ENCODE results near the gene COPA. TPM values are rescaled to one million over a fixed set of nuclear protein-coding genes. Genes with fewer than 3 reads are reported as not detected.

Gene COPA
- total and polyA plus RNA-seq, 10 of the 15 experiments (the other 5 are each of a cell fraction or from before 2014, with no cell fraction given), result 53.7 to 180 (median 123) TPM

DNA sequence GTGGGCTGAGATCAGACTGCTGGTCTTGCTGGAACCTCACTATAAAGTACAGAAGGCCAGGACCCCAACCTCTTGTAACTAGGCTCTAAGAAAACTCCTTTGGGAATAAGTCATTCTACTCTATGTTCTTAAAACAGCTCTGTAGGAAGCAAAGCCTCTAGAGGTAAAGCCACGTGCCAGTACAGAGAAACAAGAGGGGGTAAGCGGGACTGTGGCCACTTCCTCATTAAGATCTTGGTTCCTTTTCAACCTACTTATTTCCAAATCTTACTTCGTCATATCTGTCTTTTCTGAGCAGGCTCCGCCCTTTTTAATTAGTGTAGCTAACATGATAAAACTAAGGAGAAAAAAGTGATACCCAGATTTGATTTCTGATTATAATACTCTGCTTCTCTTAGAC is 3.9 kb upstream of the COPA start (continued):
- TF ChIP-seq, protein P1, sequence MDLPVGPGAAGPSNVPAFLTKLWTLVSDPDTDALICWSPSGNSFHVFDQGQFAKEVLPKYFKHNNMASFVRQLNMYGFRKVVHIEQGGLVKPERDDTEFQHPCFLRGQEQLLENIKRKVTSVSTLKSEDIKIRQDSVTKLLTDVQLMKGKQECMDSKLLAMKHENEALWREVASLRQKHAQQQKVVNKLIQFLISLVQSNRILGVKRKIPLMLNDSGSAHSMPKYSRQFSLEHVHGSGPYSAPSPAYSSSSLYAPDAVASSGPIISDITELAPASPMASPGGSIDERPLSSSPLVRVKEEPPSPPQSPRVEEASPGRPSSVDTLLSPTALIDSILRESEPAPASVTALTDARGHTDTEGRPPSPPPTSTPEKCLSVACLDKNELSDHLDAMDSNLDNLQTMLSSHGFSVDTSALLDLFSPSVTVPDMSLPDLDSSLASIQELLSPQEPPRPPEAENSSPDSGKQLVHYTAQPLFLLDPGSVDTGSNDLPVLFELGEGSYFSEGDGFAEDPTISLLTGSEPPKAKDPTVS (IDR thresholded peaks at IDR 0.05; ENCODE audit: low read depth, low read length), result no peak
- TF ChIP-seq BRCA1 (IDR thresholded peaks at IDR 0.05; ENCODE audit: low read depth, low read length) (no peak), FOXM1 (IDR thresholded peaks at IDR 0.05; ENCODE audit: low read depth, low read length) (no peak), PAX5 (IDR thresholded peaks at IDR 0.05; ENCODE audit: borderline replicate concordance, low read depth, low read length) (no peak), HDAC6 (IDR thresholded peaks at IDR 0.05; ENCODE audit: unreplicated experiment) (no peak), MXI1 (IDR thresholded peaks at IDR 0.05; ENCODE audit: low read depth, low read length) (peak; percentile 77; the same call in 1 of the 2 replicates), BCL11A (IDR thresholded peaks at IDR 0.05; ENCODE audit: low read depth, low read length) (0 out of 2 replicates have a peak, but pooled peaks have one; percentile 12), MTA2 (IDR thresholded peaks at IDR 0.05; ENCODE audit: low read depth) (peak; percentile 63; the same call in 1 of the 2 replicates), DPF2 (IDR thresholded peaks at IDR 0.05) (0 out of 2 replicates have a peak, but pooled peaks have one; percentile 17), JUNB (IDR thresholded peaks at IDR 0.05) (no peak), STAT3 (IDR thresholded peaks at IDR 0.05; ENCODE audit: low read depth, low read length) (no peak), MEF2A (IDR thresholded peaks at IDR 0.05; ENCODE audit: insufficient read depth, low read depth, low read length) (no peak), MYC (IDR thresholded peaks at IDR 0.05; ENCODE audit: insufficient read depth, insufficient read length, insufficient replicate concordance, low read length, severe bottlenecking) (no peak), FOXK2 (IDR thresholded peaks at IDR 0.05) (no peak), BACH1 (IDR thresholded peaks at IDR 0.05; ENCODE audit: borderline replicate concordance) (no peak), EP300 (IDR thresholded peaks at IDR 0.05; ENCODE audit: borderline replicate concordance in 1 of 2, control insufficient read depth in 1 of 2, low read depth in 2 of 2, low read length in 2 of 2) (0 out of 4 replicates have a peak, but pooled peaks of 1 of the 2 experiments have one; percentile 31), RFX5 (IDR thresholded peaks at IDR 0.05; ENCODE audit: low read depth, low read length) (no peak), CHD4 (IDR thresholded peaks at IDR 0.05) (no peak)
- TF ChIP-seq, protein P2, sequence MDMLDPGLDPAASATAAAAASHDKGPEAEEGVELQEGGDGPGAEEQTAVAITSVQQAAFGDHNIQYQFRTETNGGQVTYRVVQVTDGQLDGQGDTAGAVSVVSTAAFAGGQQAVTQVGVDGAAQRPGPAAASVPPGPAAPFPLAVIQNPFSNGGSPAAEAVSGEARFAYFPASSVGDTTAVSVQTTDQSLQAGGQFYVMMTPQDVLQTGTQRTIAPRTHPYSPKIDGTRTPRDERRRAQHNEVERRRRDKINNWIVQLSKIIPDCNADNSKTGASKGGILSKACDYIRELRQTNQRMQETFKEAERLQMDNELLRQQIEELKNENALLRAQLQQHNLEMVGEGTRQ (IDR thresholded peaks at IDR 0.05; ENCODE audit: borderline replicate concordance, low read depth, low read length), result peak; percentile 13; the same call in 1 of the 2 replicates
- TF ChIP-seq, protein P3, sequence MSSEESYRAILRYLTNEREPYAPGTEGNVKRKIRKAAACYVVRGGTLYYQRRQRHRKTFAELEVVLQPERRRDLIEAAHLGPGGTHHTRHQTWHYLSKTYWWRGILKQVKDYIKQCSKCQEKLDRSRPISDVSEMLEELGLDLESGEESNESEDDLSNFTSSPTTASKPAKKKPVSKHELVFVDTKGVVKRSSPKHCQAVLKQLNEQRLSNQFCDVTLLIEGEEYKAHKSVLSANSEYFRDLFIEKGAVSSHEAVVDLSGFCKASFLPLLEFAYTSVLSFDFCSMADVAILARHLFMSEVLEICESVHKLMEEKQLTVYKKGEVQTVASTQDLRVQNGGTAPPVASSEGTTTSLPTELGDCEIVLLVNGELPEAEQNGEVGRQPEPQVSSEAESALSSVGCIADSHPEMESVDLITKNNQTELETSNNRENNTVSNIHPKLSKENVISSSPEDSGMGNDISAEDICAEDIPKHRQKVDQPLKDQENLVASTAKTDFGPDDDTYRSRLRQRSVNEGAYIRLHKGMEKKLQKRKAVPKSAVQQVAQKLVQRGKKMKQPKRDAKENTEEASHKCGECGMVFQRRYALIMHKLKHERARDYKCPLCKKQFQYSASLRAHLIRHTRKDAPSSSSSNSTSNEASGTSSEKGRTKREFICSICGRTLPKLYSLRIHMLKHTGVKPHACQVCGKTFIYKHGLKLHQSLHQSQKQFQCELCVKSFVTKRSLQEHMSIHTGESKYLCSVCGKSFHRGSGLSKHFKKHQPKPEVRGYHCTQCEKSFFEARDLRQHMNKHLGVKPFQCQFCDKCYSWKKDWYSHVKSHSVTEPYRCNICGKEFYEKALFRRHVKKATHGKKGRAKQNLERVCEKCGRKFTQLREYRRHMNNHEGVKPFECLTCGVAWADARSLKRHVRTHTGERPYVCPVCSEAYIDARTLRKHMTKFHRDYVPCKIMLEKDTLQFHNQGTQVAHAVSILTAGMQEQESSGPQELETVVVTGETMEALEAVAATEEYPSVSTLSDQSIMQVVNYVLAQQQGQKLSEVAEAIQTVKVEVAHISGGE (CRISPR knock-in tag; IDR thresholded peaks at IDR 0.05), result no peak
- TF ChIP-seq, protein P4, sequence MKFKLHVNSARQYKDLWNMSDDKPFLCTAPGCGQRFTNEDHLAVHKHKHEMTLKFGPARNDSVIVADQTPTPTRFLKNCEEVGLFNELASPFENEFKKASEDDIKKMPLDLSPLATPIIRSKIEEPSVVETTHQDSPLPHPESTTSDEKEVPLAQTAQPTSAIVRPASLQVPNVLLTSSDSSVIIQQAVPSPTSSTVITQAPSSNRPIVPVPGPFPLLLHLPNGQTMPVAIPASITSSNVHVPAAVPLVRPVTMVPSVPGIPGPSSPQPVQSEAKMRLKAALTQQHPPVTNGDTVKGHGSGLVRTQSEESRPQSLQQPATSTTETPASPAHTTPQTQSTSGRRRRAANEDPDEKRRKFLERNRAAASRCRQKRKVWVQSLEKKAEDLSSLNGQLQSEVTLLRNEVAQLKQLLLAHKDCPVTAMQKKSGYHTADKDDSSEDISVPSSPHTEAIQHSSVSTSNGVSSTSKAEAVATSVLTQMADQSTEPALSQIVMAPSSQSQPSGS (IDR thresholded peaks at IDR 0.05; ENCODE audit: low read length), result 0 out of 2 replicates have a peak, but pooled peaks have one; percentile 24
- TF ChIP-seq, protein P5, sequence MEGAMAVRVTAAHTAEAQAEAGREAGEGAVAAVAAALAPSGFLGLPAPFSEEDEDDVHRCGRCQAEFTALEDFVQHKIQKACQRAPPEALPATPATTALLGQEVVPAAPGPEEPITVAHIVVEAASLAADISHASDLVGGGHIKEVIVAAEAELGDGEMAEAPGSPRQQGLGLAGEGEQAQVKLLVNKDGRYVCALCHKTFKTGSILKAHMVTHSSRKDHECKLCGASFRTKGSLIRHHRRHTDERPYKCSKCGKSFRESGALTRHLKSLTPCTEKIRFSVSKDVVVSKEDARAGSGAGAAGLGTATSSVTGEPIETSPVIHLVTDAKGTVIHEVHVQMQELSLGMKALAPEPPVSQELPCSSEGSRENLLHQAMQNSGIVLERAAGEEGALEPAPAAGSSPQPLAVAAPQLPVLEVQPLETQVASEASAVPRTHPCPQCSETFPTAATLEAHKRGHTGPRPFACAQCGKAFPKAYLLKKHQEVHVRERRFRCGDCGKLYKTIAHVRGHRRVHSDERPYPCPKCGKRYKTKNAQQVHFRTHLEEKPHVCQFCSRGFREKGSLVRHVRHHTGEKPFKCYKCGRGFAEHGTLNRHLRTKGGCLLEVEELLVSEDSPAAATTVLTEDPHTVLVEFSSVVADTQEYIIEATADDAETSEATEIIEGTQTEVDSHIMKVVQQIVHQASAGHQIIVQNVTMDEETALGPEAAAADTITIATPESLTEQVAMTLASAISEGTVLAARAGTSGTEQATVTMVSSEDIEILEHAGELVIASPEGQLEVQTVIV (IDR thresholded peaks at IDR 0.05; ENCODE audit: borderline replicate concordance, partially characterized antibody), result no peak

Measured in GM12878 (cell line).